ENCODE data around the gene TLR1.
A peak's percentile ranks its signal among the peaks of the same experiment; 100 is the strongest.

The TLR1 gene

GRCh38 chr4:38794051-38794450 lies 10.5 kb downstream of the TLR1 start:
- Histone ChIP-seq H3K36me3 (peaks cover 51% of the 10 kb centered on the region), H3K4me3 (no peak overlapping the region), H3K4me1 (peaks cover 17% of the 10 kb centered on the region), H3K9me3 (peaks cover 53% of the 10 kb centered on the region), H3K27ac (no peak overlapping the region), H3K27me3 (no peaks in the 10 kb centered on the region), H3K4me2 (no peak overlapping the region), H3K9ac (no peak overlapping the region), H4K20me1 (no peaks in the 10 kb centered on the region)
- no peak for TF ChIP-seq Cebpa-rat (IDR thresholded peaks at IDR 0.05)

DNA sequence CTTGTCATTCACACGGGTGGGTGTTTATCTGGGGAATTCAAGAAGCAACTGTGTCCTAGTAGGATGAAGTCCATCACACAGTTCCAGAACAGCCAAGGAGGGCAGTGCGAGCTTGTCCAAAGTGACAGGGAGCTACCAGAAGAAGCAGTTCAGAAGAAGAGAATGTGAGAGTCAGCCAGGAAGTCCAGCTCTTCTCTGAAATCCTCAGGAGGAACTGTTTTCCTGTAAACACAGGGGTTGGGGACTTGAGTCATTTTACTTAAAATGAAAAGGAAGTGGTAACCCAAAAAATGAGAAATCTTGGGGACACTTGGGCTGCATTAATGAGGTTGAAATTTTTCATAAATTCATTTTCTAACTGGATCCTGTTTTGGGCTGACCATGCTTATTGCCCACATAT lies 13.6 kb downstream of the TLR1 start:
- Histone ChIP-seq H3K4me2 (peak overlapping the region; percentile 68), H3K4me1 (peaks cover 25% of the 10 kb centered on the region), H3K4me3 (no peak overlapping the region), H3K27ac (peak overlapping the region; percentile 68), H3K9ac (peak overlapping the region; percentile 44; the same call in 1 of the 2 replicates), H4K20me1 (no peaks in the 10 kb centered on the region), H3K9me3 (peaks cover 25% of the 10 kb centered on the region), H3K36me3 (peaks cover 21% of the 10 kb centered on the region), H3K27me3 (no peaks in the 10 kb centered on the region)
- no peak for TF ChIP-seq Cebpa-rat (IDR thresholded peaks at IDR 0.05)

DNA sequence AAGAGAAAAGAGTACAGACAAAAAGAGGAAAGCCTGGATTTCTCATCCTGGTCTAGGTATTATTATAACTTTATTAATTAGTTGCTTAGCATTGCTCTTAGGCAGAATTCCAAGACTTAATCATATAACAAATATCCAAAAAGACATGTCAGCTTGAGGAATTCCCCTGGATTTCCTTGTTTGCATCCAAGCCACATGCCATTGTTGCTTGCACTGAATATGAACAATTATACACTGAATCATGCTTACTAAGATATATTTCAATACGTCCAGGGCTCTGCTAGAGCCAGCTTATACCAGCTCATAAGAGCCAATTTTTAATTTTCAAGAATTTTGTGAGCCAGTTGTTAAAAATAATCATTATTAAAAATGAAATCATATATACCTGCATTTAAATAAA lies 16.3 kb downstream of the TLR1 start:
- no peak overlapping the region for H3K4me2 ChIP-seq
- no peak for TF ChIP-seq Cebpa-rat (IDR thresholded peaks at IDR 0.05)
- H3K27ac ChIP-seq = no peak overlapping the region
- H4K20me1 ChIP-seq = no peaks in the 10 kb centered on the region
- no peaks in the 10 kb centered on the region for H3K27me3 ChIP-seq
- H3K4me1 ChIP-seq = peaks cover 41% of the 10 kb centered on the region
- 0 out of 2 replicates have a peak, but pooled peaks cover 3% of the 10 kb centered on the region for H3K36me3 ChIP-seq
- H3K9me3 ChIP-seq = peaks cover 12% of the 10 kb centered on the region
- H3K4me3 ChIP-seq = no peak overlapping the region
- no peak overlapping the region for H3K9ac ChIP-seq

DNA sequence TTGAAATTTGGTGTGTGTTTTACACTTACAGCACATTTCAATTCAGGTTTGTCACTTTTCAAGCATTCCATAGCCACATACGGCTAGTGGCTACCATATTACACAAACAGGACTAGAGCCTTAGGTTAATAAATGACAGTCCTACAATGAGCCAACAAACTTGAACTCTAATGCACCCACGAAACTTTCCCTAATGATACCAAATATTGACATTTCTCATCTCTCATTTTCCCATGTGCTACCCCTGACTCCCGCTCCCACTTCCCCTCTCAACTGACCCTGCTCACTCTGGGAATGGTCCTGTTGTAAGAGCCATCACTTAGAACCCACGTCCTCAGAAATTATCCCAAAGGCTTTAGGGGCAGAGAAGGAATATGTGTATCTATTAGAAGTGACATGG lies 16.9 kb downstream of the TLR1 start:
- H3K36me3 ChIP-seq = 0 out of 2 replicates have a peak, but pooled peaks cover 3% of the 10 kb centered on the region
- H3K4me2 ChIP-seq = no peak overlapping the region
- no peaks in the 10 kb centered on the region for H4K20me1 ChIP-seq
- H3K4me1 ChIP-seq = peaks cover 47% of the 10 kb centered on the region
- TF ChIP-seq Cebpa-rat (IDR thresholded peaks at IDR 0.05) = no peak
- H3K9ac ChIP-seq = no peak overlapping the region
- no peak overlapping the region for H3K4me3 ChIP-seq
- no peaks in the 10 kb centered on the region for H3K27me3 ChIP-seq
- no peak overlapping the region for H3K27ac ChIP-seq
- peaks cover 12% of the 10 kb centered on the region for H3K9me3 ChIP-seq

- Histone ChIP-seq H3K4me3 (no peak overlapping the region), H3K36me3 (0 out of 2 replicates have a peak, but pooled peaks cover 3% of the 10 kb centered on the region), H3K9me3 (peaks cover 12% of the 10 kb centered on the region), H3K27me3 (no peaks in the 10 kb centered on the region), H3K4me1 (peaks cover 55% of the 10 kb centered on the region), H3K9ac (no peak overlapping the region; the same call in 1 of the 2 replicates), H3K27ac (peak overlapping the region; percentile 56), H3K4me2 (peak overlapping the region; percentile 72), H4K20me1 (no peaks in the 10 kb centered on the region)
- TF ChIP-seq Cebpa-rat (IDR thresholded peaks at IDR 0.05) = peak; percentile 85
Measured at GRCh38 chr4:38785901-38786402, 18.6 kb downstream of the TLR1 start.

GRCh38 chr4:38785041-38785790 lies 19.4 kb downstream of the TLR1 start:
- peaks cover 12% of the 10 kb centered on the region for H3K9me3 ChIP-seq
- H3K36me3 ChIP-seq = 0 out of 2 replicates have a peak, but pooled peaks cover 3% of the 10 kb centered on the region
- H3K4me1 ChIP-seq = peaks cover 54% of the 10 kb centered on the region
- no peak overlapping the region for H3K4me3 ChIP-seq
- no peak overlapping the region; the same call in 1 of the 2 replicates for H3K9ac ChIP-seq
- H3K4me2 ChIP-seq = peak overlapping the region; percentile 72
- H4K20me1 ChIP-seq = no peaks in the 10 kb centered on the region
- peak overlapping the region; percentile 56 for H3K27ac ChIP-seq
- no peaks in the 10 kb centered on the region for H3K27me3 ChIP-seq
- TF ChIP-seq Cebpa-rat (IDR thresholded peaks at IDR 0.05) = no peak

- Histone ChIP-seq H3K4me1 (peaks cover 54% of the 10 kb centered on the region), H3K9me3 (peaks cover 2% of the 10 kb centered on the region), H3K36me3 (no peaks in the 10 kb centered on the region), H3K27me3 (no peaks in the 10 kb centered on the region), H3K9ac (no peak overlapping the region), H3K4me3 (no peak overlapping the region), H3K27ac (0 out of 2 replicates have a peak overlapping the region, but pooled peaks have one; percentile 22), H3K4me2 (no peak overlapping the region), H4K20me1 (no peaks in the 10 kb centered on the region)
- TF ChIP-seq Cebpa-rat (IDR thresholded peaks at IDR 0.05) = no peak
Measured at GRCh38 chr4:38784141-38784540, 20.4 kb downstream of the TLR1 start.

DNA sequence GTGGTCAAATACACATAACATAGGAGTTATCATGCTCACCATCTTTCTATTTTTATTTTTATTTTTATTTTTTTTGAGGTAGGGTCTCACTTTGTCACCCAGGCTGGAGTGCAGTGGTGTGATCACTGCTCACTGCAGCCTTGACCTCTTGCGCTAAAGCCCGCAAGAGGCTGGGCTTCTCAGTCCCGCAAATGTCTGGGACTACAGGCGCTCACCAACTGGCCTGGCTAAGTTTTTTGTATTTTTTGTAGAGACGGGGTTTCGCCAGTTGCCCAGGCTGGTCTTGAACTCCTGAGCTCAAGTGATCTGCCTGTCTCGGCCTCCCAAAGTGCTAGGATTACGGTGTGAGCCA lies 21.5 kb downstream of the TLR1 start:
- H3K9ac ChIP-seq = no peak overlapping the region
- H3K27me3 ChIP-seq = no peaks in the 10 kb centered on the region
- H3K36me3 ChIP-seq = no peaks in the 10 kb centered on the region
- no peaks in the 10 kb centered on the region for H3K9me3 ChIP-seq
- H4K20me1 ChIP-seq = no peaks in the 10 kb centered on the region
- H3K4me3 ChIP-seq = no peak overlapping the region
- peaks cover 54% of the 10 kb centered on the region for H3K4me1 ChIP-seq
- peak overlapping the region; percentile 73; the same call in 1 of the 2 replicates for H3K4me2 ChIP-seq
- no peak for TF ChIP-seq Cebpa-rat (IDR thresholded peaks at IDR 0.05)
- H3K27ac ChIP-seq = 0 out of 2 replicates have a peak overlapping the region, but pooled peaks have one; percentile 28

DNA sequence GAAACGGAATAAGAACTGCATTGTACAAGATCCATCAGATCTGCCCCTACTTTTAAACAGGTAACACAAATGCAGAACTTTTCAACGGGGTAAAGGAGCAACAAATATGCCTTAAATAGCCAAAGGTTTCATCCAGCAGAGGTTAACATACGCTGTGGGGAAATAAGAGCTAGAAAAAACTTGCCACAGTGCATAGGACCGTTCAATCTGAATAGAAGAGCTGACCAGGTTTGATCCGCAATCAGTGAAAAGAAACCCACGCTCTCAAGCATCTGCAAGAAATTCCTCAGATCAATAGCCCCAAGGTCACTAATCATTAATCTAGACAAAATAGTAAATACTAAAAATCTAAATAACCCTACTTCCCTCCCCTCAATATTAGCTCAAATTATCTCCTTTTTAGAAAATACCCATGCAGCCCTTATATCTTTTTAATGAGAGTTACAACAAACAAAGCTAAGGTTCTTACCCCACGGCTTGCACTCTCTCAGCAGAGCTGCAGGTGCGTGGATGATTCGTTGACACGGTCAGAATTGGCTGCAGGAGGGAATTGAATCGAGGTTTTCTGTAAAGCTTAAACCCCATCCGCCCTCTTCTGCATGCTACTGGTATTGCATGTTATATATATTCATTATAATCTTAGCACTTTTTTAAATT lies 22.0 kb downstream of the TLR1 start, which contains the start of gene TLR10:
Gene TLR10, minus strand, starts transcription at position 539 of the 657 bp plus-strand sequence. CDS start 7,400 bp downstream, outside the sequence.
- H3K9me3 ChIP-seq = no peaks in the 10 kb centered on the region
- H3K27me3 ChIP-seq = no peaks in the 10 kb centered on the region
- H3K4me2 ChIP-seq = peak within 1 kb of the TSS; percentile 73
- peaks cover 54% of the 10 kb centered on the region for H3K4me1 ChIP-seq
- H3K36me3 ChIP-seq = no peaks in the 10 kb centered on the region
- no peak for TF ChIP-seq Cebpa-rat (IDR thresholded peaks at IDR 0.05)
- H3K4me3 ChIP-seq = peak within 1 kb of the TSS; percentile 26; the same call in 1 of the 2 replicates
- H3K9ac ChIP-seq = no peak within 1 kb of the TSS
- peak within 1 kb of the TSS; percentile 33; the same call in 1 of the 2 replicates for H3K27ac ChIP-seq
- H4K20me1 ChIP-seq = no peaks in the 10 kb centered on the region
